Ecto neural progenitor cell (in vitro differentiated cells): ENCODE results near the gene DSE.

Experiments used
- DNase-seq: peaks from one replicate; pipeline ENCODE4 v3.0.0-alpha.2; 2018; ENCODE audit warnings: low spot score

The DSE gene

GRCh38 chr6:116362276-116362675 is 8.5 kb upstream of the DSE start:
- DNase-seq, result no peak

GRCh38 chr6:116363759-116364158 is 7.0 kb upstream of the DSE start:
- DNase-seq, result no peak

- no peak for DNase-seq
These were observed 6.4 kb upstream of the DSE start for GRCh38 chr6:116364321-116364720.

GRCh38 chr6:116365743-116366142 is 5.0 kb upstream of the DSE start:
- DNase-seq, result no peak

- DNase-seq, result no peak
These were observed 3.9 kb upstream of the DSE start for GRCh38 chr6:116366740-116367275.

GRCh38 chr6:116369540-116369939 is 1.2 kb upstream of the DSE start:
- DNase-seq, result no peak

DNA sequence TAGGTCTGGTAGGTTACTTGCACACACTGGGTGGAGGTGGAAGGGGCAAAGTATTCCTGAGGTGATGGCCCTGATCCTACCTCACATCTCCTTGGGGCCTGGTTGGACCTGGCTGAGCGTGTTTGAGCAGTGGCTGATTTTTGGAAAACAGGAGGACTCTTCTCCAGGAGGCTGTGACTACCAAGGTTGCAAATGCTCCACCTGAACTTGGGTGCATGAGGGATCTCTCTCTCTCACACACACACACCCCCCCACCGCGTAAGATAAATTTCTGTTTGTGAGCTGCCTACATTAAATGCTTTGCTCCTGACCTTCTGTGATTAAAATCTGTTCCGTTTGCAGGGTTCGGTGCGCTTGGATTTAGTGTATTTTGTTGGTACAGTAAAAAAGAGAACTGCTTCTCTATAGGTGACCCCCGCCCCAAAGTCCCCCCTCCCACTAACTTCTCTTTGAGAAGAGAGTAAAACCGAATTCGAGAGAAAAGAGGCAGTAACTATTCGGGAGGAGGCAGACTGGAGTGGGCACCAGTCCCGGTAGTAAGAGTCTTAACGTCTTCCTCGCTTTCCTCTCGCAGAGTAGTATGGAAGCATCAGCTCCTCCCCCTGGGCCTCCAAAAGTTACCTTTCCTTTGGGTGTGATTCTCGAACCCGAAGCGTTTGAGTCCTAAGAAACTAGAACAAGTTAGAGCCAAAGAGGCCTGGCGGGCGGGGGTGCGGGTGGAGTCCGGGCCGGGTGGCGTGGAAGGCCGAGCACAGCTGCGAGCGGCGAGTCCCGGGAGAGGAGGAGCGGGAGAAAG is 585 bp upstream of the DSE start:
- no peak for DNase-seq

DNA sequence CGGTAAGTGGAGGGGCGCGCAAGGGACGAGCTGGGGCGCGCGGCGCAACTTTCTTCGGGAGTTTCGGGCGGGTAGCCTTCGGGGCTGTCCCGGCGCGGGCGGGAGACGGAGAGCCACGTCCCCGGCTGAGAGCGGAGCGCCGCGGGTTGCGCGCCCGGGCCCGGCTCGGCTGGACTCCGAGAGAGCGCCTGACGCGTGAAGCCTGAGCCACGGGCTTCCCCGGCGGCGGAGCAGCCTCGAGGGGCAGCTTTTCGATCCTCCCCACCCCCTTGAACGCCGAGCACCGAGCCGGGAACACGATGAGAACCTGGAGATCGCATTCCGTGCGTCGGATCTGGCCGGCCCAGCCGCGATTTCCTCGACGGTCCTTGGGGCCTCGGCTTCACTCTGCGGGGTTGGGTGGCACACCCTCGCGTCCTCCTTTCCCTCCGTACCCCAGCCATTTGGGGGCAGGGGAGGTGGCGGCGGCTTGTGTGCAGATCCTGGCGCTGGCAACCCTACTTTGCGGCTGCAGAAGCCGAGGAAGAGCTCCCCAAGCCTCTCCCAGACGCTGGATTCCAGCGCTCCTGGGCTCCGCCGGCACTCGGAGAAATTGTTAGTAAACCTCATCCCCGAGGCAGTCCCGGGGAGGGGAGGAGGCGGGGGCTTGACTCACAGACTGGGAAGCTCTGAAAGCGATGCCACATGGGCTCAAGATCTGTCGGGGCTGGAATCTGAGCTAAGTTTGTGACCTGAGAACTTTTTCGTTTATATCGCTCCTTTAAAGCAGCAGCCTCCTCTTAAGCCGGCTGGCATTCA is 572 bp downstream of the DSE start:
- DNase-seq, result peak; percentile 86

GRCh38 chr6:116371918-116372209 is 1.1 kb downstream of the DSE start:
- DNase-seq, result no peak

- DNase-seq, result no peak
These were observed 2.6 kb downstream of the DSE start for GRCh38 chr6:116373300-116373699.

DNA sequence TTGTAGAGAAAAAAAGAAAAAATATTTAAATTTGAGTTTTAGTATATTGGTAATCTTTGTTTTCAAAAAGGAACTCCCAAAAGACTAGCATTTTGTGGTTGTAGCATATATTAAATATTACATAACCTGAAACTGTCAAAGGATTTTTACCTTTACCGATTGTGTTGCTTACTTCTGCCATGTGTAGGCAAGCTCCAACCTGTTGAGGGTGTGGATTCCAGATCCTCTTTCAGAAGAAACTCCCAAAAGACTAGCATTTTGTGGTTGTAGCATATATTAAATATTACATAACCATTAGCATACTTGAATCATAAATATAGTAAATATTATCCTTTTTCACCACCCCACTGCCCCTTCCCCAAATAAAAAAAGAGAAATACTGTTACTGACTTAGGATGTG is 3.2 kb downstream of the DSE start:
- DNase-seq, result no peak

- DNase-seq, result no peak
These were observed 3.8 kb downstream of the DSE start for GRCh38 chr6:116374586-116374985.

- no peak for DNase-seq
These were observed 4.5 kb downstream of the DSE start for GRCh38 chr6:116375262-116375661.

DNA sequence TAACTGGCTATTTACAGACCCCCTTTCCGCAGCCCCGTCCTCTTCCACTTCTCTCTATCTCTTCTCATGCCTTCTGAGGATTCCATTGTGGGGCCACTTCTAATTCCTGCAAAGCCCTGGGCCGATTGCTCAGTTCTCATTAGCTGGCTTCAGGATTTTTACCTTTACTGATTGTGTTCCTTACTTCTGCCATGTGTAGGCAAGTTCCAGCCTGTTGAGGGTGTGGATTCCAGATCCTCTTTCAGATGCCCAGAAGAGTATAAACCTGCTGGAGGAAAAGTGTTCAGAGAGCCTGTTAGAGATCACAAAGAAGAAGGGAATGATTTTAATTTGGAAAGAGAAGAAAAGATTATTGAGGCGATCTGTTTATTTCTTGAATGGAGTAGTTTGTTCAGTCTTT is 5.4 kb downstream of the DSE start:
- DNase-seq, result no peak

GRCh38 chr6:116379764-116380163 is 9.0 kb downstream of the DSE start:
- no peak for DNase-seq

GRCh38 chr6:116380346-116380745 is 9.6 kb downstream of the DSE start:
- DNase-seq, result no peak

DNA sequence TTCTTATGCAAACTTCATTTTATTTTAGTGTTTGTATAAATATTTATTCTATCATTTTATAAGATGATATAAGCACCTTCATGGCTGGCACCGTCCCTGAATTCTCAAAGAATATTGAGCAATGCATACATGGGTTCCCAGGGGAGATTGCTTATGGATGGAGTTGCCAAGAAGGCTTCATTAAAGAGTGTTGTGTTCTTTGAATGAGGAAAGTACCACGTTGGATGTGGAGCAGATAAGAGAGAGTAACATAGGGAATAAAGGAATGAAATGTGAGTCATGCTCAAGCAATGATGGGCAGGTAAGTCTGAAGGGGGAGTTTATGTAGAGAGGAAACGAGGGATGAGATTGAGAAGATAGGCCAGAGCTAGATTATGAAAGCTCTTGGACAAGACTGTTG is 10.3 kb downstream of the DSE start:
- DNase-seq, result no peak

GRCh38 chr6:116382587-116382986 is 11.8 kb downstream of the DSE start:
- no peak for DNase-seq

DNA sequence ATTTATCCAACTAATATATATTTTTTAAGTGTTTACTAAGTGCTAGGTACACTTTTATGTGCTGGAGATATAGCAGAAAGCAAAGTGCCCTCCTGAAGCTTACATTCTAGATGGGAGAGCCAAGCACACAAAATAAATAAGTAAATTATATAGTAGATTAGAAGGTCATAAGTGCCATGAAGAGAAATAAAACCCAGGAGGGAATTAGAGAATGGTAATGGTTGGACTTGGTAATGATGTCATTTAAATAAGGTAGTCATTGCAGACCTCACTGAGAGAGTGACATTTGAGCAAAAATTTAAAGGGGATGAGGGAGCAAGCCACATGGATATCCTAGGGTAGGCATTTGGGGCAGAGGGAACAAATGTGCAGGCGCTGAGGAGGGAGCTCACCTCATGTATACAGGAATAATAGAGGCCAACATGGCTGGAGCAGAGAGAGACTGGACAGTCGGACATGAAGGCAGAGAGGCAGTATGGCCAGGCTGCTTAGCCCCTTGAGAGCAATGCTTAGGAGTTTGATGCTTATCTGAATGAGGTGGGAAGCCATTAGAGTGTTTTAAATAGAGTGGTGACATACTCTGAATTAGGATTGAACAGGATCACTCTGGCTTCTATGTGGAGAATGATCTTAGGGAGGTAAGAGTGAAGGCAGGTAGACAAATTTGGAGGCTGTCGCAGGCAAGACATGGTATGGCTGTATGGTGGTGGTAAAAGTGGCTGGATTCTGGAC is 14.1 kb downstream of the DSE start:
- no peak for DNase-seq

GRCh38 chr6:116385459-116385802 is 14.7 kb downstream of the DSE start:
- DNase-seq, result no peak

DNA sequence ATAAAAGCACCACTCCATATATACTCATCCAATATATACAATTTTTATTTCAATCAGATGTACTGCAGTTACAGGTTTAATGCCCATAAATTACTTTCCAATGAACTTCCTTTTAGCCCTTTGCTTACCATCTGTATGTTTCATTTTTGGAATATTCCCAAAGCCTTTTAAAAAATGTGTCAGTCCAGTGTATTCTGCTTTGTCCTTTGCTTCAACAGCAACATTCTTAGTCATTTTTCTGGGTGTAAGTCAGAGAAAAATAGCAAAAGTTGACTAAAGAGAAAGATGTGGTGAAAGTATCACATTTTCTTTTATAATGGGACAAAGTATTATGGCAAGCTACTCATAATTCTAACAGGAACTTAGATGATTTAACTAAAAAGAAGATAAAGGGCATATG is 15.2 kb downstream of the DSE start:
- DNase-seq, result no peak

DNA sequence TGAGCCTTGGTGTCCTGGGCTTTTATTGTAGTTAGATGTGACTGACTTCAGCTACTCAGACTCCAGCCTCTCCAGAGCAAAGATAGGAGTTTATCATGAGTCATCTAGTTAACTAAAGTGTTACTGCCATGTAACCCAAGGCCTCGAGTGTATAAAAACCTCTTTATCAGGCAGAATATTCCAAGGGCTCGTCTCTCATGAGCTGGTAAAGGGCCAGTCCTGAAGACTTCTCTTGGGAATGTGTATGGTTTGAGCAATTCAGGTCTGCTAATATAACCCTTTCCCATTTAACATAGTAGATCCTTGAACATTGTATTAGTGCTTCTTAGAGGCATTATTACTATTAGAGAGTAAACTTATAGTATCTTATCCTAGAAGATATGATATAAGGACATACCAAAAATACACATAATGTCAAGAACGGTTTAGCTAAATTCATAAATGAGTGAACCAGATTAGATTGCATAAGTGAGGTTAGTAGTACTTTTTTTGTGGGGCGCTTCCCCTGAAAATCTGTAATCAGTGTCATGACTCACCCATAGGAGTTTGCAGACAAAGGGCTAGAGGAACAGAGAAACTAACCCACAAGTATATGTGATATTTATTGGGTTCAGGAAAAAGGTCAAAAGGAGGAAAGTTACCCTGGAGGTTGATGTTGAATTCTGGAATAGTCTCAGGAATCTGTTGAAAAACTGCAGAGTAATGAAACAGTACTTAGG is 16.0 kb downstream of the DSE start:
- DNase-seq, result no peak
